Stomach (tissue), 4 donors: ENCODE results near the gene KRT85.

ENCODE experiments used
- EP300 ChIP-seq: sonication (generic); formaldehyde crosslinking; IDR thresholded peaks from one replicate; pipeline ENCODE4 v1.6.1; 2017; ENCODE audit warnings: antibody characterized with exemption
- POLR2A ChIP-seq, 4 donors: fragments of 450-650 bp; IDR thresholded peaks; one replicate each; pipeline ENCODE4 v1.6.1; 2016; ENCODE audit warnings: antibody characterized with exemption in 4 of 4, control low read depth in 2 of 4, mild to moderate bottlenecking in 1 of 4, moderate library complexity in 1 of 4
- POLR2AphosphoS5 ChIP-seq, 3 donors: sonication (generic); formaldehyde crosslinking; IDR thresholded peaks; one replicate each; pipeline ENCODE4 v1.6.1; 2016; ENCODE audit warnings: antibody characterized with exemption in 3 of 3
- TF ChIP-seq, protein P1 (sequence below), 7 experiments: fragments of 450-650 bp in 4 of 7; fragments of 200-600 bp in 3 of 7; sonication (generic) in 3 of 7; IDR thresholded peaks; one replicate each; pipeline ENCODE4 v1.5.1; 2016 to 2019; ENCODE audit warnings: antibody characterized with exemption in 7 of 7, control low read depth in 2 of 7, mild to moderate bottlenecking in 1 of 7

DNA sequence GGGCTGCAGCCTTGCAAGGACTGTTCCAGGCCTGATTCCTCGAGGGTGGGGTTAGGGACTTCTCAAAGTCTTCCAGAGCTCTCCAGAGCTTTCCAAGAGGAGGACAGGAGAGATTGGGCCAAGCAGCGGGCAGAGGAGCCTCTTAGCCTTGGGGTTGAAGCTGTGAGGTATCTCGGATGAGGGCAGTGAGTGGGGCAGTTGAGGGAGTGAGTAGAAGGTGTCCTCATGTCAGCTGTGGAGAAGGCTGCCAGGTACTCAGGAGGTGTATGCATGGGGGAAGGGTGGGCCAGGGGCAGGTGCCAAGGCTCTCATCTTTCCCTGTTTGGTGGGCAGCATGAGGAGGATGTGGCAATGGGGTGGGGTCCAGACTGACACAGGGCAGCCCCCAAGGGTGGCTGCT is 53.8 kb downstream of the KRT85 start:
- TF ChIP-seq POLR2A (IDR thresholded peaks at IDR 0.05) (no peak), EP300 (no peak), POLR2AphosphoS5 (IDR thresholded peaks at IDR 0.05) (no peak)
- TF ChIP-seq, protein P1, sequence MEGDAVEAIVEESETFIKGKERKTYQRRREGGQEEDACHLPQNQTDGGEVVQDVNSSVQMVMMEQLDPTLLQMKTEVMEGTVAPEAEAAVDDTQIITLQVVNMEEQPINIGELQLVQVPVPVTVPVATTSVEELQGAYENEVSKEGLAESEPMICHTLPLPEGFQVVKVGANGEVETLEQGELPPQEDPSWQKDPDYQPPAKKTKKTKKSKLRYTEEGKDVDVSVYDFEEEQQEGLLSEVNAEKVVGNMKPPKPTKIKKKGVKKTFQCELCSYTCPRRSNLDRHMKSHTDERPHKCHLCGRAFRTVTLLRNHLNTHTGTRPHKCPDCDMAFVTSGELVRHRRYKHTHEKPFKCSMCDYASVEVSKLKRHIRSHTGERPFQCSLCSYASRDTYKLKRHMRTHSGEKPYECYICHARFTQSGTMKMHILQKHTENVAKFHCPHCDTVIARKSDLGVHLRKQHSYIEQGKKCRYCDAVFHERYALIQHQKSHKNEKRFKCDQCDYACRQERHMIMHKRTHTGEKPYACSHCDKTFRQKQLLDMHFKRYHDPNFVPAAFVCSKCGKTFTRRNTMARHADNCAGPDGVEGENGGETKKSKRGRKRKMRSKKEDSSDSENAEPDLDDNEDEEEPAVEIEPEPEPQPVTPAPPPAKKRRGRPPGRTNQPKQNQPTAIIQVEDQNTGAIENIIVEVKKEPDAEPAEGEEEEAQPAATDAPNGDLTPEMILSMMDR (IDR thresholded peaks at IDR 0.05) = no peak
